GM12878 (cell line): Measurements from ENCODE around the gene QPRT. TPM values are rescaled to one million over a fixed set of nuclear protein-coding genes. Genes with fewer than 3 reads are reported as not detected.
"Not testable (repeated sequence)": the region's sequence is repeated elsewhere in the genome, so short reads cannot be mapped to it uniquely, and the experiment has no call there.

Experiments used
- ATAC-seq: fragments of 200-7000 bp; cut with Tn5 transposase; 3 replicates; pipeline ENCODE4 v1.9.1; 2020; ENCODE audit warnings: mild to moderate bottlenecking, moderate library complexity
- BruUV-seq: library from RNA; stranded (reverse); fragments of 400-500 nt; replicated peaks from 2 replicates; lab custom pipeline; 2021; lab: Mats Ljungman, UMichigan
- CTCF ChIA-PET: fragments of 300-600 bp; sonication (Branson Sonifier 250); formaldehyde crosslinking; extraction: SDS; loops from one replicate; lab custom pipeline; 2021; ENCODE audit warnings: inconsistent platforms; lab: Yijun Ruan, JAX
- POLR2A ChIA-PET: fragments of 350-600 bp; formaldehyde crosslinking; extraction: SDS; loops from one replicate; lab custom pipeline; 2021; ENCODE audit warnings: inconsistent platforms; lab: Charles Lee
- RAD21 ChIA-PET: fragments of 300-600 bp; sonication (Branson Sonifier 250); formaldehyde crosslinking; loops from one replicate; lab custom pipeline; 2023; ENCODE audit warnings: antibody characterized with exemption; ENCODE audit not compliant: unreplicated experiment; lab: Charles Lee
- SMC1A ChIA-PET: fragments of 300-600 bp; sonication (Branson Sonifier 250); formaldehyde crosslinking; loops from one replicate; lab custom pipeline; 2023; ENCODE audit not compliant: unreplicated experiment, uncharacterized antibody; lab: Charles Lee
- DNase-seq: peaks from one replicate; pipeline ENCODE4 v3.0.0-alpha.2; 2011; ENCODE audit warnings: low read depth, low spot score
- FAIRE-seq: peaks from 3 replicates; lab custom pipeline; 2011; peaks lifted over from hg19 to GRCh38; lab: Jason Lieb, UNC
- H2AFZ ChIP-seq: 2 replicates; pipeline ENCODE4 v1.6.0; 2011; ENCODE audit warnings: low read depth, low read length, control low read depth; ENCODE audit not compliant: control insufficient read depth
- H3K27ac ChIP-seq: 2 replicates; pipeline ENCODE4 v1.5.1; 2011; ENCODE audit warnings: control low read depth; ENCODE audit not compliant: control insufficient read depth, insufficient read depth
- H3K27me3 ChIP-seq, 2 experiments: replicated peaks in 1 of 2; 2 replicates each; pipeline versions ENCODE4 v1.6.0 to v1.6.1; 2011; ENCODE audit warnings: low read length in 1 of 2; ENCODE audit not compliant: control insufficient read depth in 2 of 2, insufficient read depth in 2 of 2
- H3K36me3 ChIP-seq, 2 experiments: 2 replicates each; pipeline ENCODE4 v1.5.1; 2011; ENCODE audit warnings: low read length in 1 of 2; ENCODE audit not compliant: control insufficient read depth in 2 of 2, insufficient read depth in 2 of 2
- H3K4me1 ChIP-seq: 2 replicates; pipeline ENCODE4 v1.6.1; 2011; ENCODE audit warnings: mild to moderate bottlenecking, low read length, moderate library complexity, mixed read lengths; ENCODE audit not compliant: control insufficient read depth, insufficient read depth
- H3K4me2 ChIP-seq: 2 replicates; pipeline ENCODE4 v1.6.0; 2011; ENCODE audit warnings: control low read depth; ENCODE audit not compliant: control insufficient read depth, insufficient read depth
- H3K4me3 ChIP-seq: fragments of 200-600 bp; sonication (generic); 2 replicates; pipeline ENCODE4 v1.5.1; 2016
- H3K79me2 ChIP-seq: 2 replicates; pipeline ENCODE4 v1.6.0; 2011; ENCODE audit warnings: low read length; ENCODE audit not compliant: control insufficient read depth, insufficient read depth
- H3K9ac ChIP-seq: 2 replicates; pipeline ENCODE4 v1.8.0; 2011; ENCODE audit warnings: low read length, control low read depth, mixed read lengths; ENCODE audit not compliant: control insufficient read depth, insufficient read depth
- H3K9me3 ChIP-seq: replicated peaks from 3 replicates; pipeline ENCODE4 v1.5.1; 2011; ENCODE audit warnings: mild to moderate bottlenecking, low read length; ENCODE audit not compliant: control insufficient read depth, insufficient read depth
- H4K20me1 ChIP-seq: 2 replicates; pipeline ENCODE4 v1.6.0; 2011; ENCODE audit not compliant: control insufficient read depth, insufficient read depth
- CTCF ChIP-seq, 3 experiments: IDR thresholded peaks in 2 of 3; conservative IDR thresholded peaks in 1 of 3; 2 replicates each; pipeline ENCODE4 v1.5.1; 2011; ENCODE audit warnings: low read depth in 3 of 3, low read length in 3 of 3, mild to moderate bottlenecking in 3 of 3, control low read depth in 2 of 3, moderate library complexity in 2 of 3, inconsistent platforms in 1 of 3, mixed read lengths in 1 of 3; ENCODE audit not compliant: control insufficient read depth in 2 of 3, insufficient read depth in 1 of 3; ENCODE audit errors: extremely low read depth in 1 of 3
- EED ChIP-seq: sonication (generic); IDR thresholded peaks from 2 replicates; pipeline ENCODE4 v1.6.1; 2016; ENCODE audit warnings: antibody characterized with exemption, low read depth
- EGR1 ChIP-seq, 2 experiments: IDR thresholded peaks; 1 replicate in 1 of 2; 2 replicates in 1 of 2; pipeline ENCODE4 v1.6.1; 2011 to 2012; ENCODE audit warnings: low read depth in 2 of 2, low read length in 2 of 2, borderline replicate concordance in 1 of 2, mild to moderate bottlenecking in 1 of 2, moderate library complexity in 1 of 2
- IKZF2 ChIP-seq, 2 experiments: fragments of 450-650 bp; IDR thresholded peaks; 2 replicates each; pipeline ENCODE4 v1.6.1; 2017; ENCODE audit warnings: mild to moderate bottlenecking in 2 of 2, moderate library complexity in 2 of 2
- NBN ChIP-seq: fragments of 450-650 bp; IDR thresholded peaks from 2 replicates; pipeline ENCODE4 v1.6.1; 2016
- NFIC ChIP-seq: IDR thresholded peaks from 2 replicates; pipeline ENCODE4 v1.6.1; 2012; ENCODE audit warnings: low read depth, mild to moderate bottlenecking, inconsistent platforms, low read length, moderate library complexity
- RAD21 ChIP-seq: IDR thresholded peaks from 2 replicates; pipeline ENCODE4 v1.6.1; 2011; ENCODE audit warnings: mild to moderate bottlenecking, low read depth, low read length, moderate library complexity; ENCODE audit not compliant: insufficient read depth
- RELB ChIP-seq: fragments of 450-650 bp; IDR thresholded peaks from 2 replicates; pipeline ENCODE4 v1.6.1; 2017; ENCODE audit warnings: low read depth, mild to moderate bottlenecking, moderate library complexity
- YY1 ChIP-seq: IDR thresholded peaks from 2 replicates; pipeline ENCODE4 v1.6.1; 2011; ENCODE audit warnings: low read depth, mild to moderate bottlenecking, low read length
- ZNF24 ChIP-seq: fragments of 450-650 bp; IDR thresholded peaks from 2 replicates; pipeline ENCODE4 v1.6.1; 2017; ENCODE audit warnings: antibody characterized with exemption, mild to moderate bottlenecking
- WGBS: methylation state at CpG from one replicate; pipeline ENCODE4 v1.1.6; 2016; ENCODE audit warnings: low lambda C conversion rate; ENCODE audit not compliant: insufficient replicate concordance, insufficient coverage; ENCODE audit errors: missing lambda C conversion rate; 5-methylcytosine and 5-hydroxymethylcytosine counted together
- in situ Hi-C: fragments of 300-500 bp; cut with MboI; formaldehyde crosslinking; loops from 9 replicates; pipeline ENCODE4 v1.14.3; 2018; ENCODE audit warnings: mixed read lengths
- intact Hi-C: fragments of 100-400 bp; cut with micrococcal nuclease; formaldehyde crosslinking; loops from one replicate; pipeline ENCODE4 v1.14.2; 2022; ENCODE audit not compliant: unreplicated experiment
- polyA plus RNA-seq, 11 experiments: library from polyadenylated mRNA; depleted of rRNA in 4 of 11; unstranded in 6 of 11; stranded (reverse) in 5 of 11; fragments of >200 nt; fragmentation: Nextera tagmentation in 4 of 11; fragmentation: Illumina TruSeq in 1 of 11; extraction: Ambion mirVana in 4 of 11; extraction: Trizol in 1 of 11; gene quantifications; 1 replicate in 1 of 11; 2 replicates in 10 of 11; pipeline versions ENCODE4 v1.2.1 to v1.2.3, GENCODE V29; 2011 to 2016; ENCODE audit warnings: inconsistent platforms in 2 of 11, missing spikeins in 2 of 11, low read depth in 1 of 11
- total RNA-seq, 4 experiments: library from RNA; depleted of rRNA in 3 of 4; stranded (reverse); fragments of >200 nt in 3 of 4; fragmentation: Illumina TruSeq in 1 of 4; extraction: Trizol in 1 of 4; gene quantifications; 2 replicates each; pipeline versions ENCODE4 v1.2.1 to v1.2.3, GENCODE V29; 2013 to 2021

QPRT gene
- total and polyA plus RNA-seq, 10 of the 15 experiments (the other 5 are each of a cell fraction or from before 2014, with no cell fraction given) = 2.7 to 43.0 (median 31.3) TPM

- in situ Hi-C loops = no loop called here
- intact Hi-C loops = loop anchor here (1.0 kb wide), 1 partner anchor 20 kb away; no protein-coding TSS in a partner anchor
- H3K4me3 ChIP-seq = no peak overlapping the region
- DNase-seq (no peak), FAIRE-seq (no peak), ATAC-seq (no peak)
- H3K4me2 ChIP-seq = no peak overlapping the region
- ChIA-PET CTCF (interaction anchor here (1.0 to 3.5 kb wide), 7 partner anchors 9 to 128 kb away, joined by 3 to 20 read pairs (median 7); no protein-coding TSS in a partner anchor), RAD21 (interaction anchor here (1.0 to 2.7 kb wide), 7 partner anchors 9 to 128 kb away, joined by 3 to 12 read pairs (median 5); no protein-coding TSS in a partner anchor), POLR2A (interaction anchor here (0.7 to 0.9 kb wide), 2 partner anchors 11 to 84 kb away, joined by 3 read pairs; no protein-coding TSS in a partner anchor), SMC1A (interaction anchor here (0.6 to 2.1 kb wide), 10 partner anchors 9 to 128 kb away, joined by 3 to 10 read pairs (median 4); no protein-coding TSS in a partner anchor)
- WGBS = 84% methylated on average over 5 of the region's 5 CpGs
- no TSS peak for BruUV-seq
- no peaks in the 10 kb centered on the region for H3K27me3 ChIP-seq
- H3K36me3 ChIP-seq = no peaks in the 10 kb centered on the region
- no peaks in the 10 kb centered on the region for H3K9me3 ChIP-seq
- no peaks in the 10 kb centered on the region for H3K79me2 ChIP-seq
- no peak for TF ChIP-seq EGR1 (IDR thresholded peaks at IDR 0.05; ENCODE audit: borderline replicate concordance in 1 of 2, low read depth in 2 of 2, low read length in 2 of 2)
- TF ChIP-seq NFIC = no peak
- H3K27ac ChIP-seq = no peak overlapping the region
- no peaks in the 10 kb centered on the region; the same call in 1 of the 2 replicates for H3K4me1 ChIP-seq
- no peaks in the 10 kb centered on the region for H4K20me1 ChIP-seq
- no peak overlapping the region for H2AFZ ChIP-seq
- no peak overlapping the region for H3K9ac ChIP-seq
Observed at GRCh38 chr16:29720703-29721102, 41.7 kb downstream of the QPRT start.

- ATAC-seq (peak; percentile 91), FAIRE-seq (peak; percentile 88)
- H4K20me1 ChIP-seq, H3K36me3 ChIP-seq, H3K4me1 ChIP-seq, BruUV-seq, H3K27me3 ChIP-seq, H3K4me3 ChIP-seq, H3K27ac ChIP-seq, H2AFZ ChIP-seq, DNase-seq, H3K79me2 ChIP-seq, in situ Hi-C loops, H3K9me3 ChIP-seq, H3K9ac ChIP-seq: not testable (repeated sequence)
- CTCF ChIA-PET = interaction anchor here (0.6 to 3.5 kb wide), 15 partner anchors 8 to 146 kb away, joined by 3 to 20 read pairs (median 6); partner anchors contain the start of gene KIF22
- POLR2A ChIA-PET = interaction anchor here (0.6 to 1.2 kb wide), 5 partner anchors 10 to 84 kb away, joined by 3 to 7 read pairs (median 3); no protein-coding TSS in a partner anchor
- intact Hi-C loops = loop anchor here (1.0 kb wide), 1 partner anchor 21 kb away; no protein-coding TSS in a partner anchor
- SMC1A ChIA-PET = interaction anchor here (0.6 to 2.1 kb wide), 11 partner anchors 10 to 127 kb away, joined by 3 to 10 read pairs (median 4); no protein-coding TSS in a partner anchor
- peak overlapping the region; percentile 60; the same call in 1 of the 2 replicates for H3K4me2 ChIP-seq
- RAD21 ChIA-PET = interaction anchor here (0.9 to 2.7 kb wide), 8 partner anchors 8 to 127 kb away, joined by 3 to 12 read pairs (median 4); partner anchors contain the start of gene KIF22
- 34% methylated on average over 23 of the region's 24 CpGs for WGBS
- TF ChIP-seq RAD21 (peak; percentile 72), CTCF (IDR thresholded peaks at IDR 0.05 in 2 of 3, conservative IDR thresholded peaks at IDR 0.05 in 1 of 3; ENCODE audit: control insufficient read depth in 2 of 3, extremely low read depth in 1 of 3, insufficient read depth in 1 of 3, low read depth in 3 of 3, low read length in 3 of 3) (peak; percentile 47 to 76 (median 58); a peak in 5 of 6 replicates), YY1 (0 out of 2 replicates have a peak, but pooled peaks have one; percentile 14), IKZF2 (IDR thresholded peaks at IDR 0.05) (peak; percentile 54 to 68), NBN (0 out of 2 replicates have a peak, but pooled peaks have one; percentile 18), ZNF24 (0 out of 2 replicates have a peak, but pooled peaks have one; percentile 14), EED (peak; percentile 32; the same call in 1 of the 2 replicates), RELB (0 out of 2 replicates have a peak, but pooled peaks have one; percentile 21)
Observed at GRCh38 chr16:29721167-29721879, 42.3 kb downstream of the QPRT start.
